IMR-90 (cell line): ENCODE results near the gene RNF151. TPM values are rescaled to one million over a fixed set of nuclear protein-coding genes. Genes with fewer than 3 reads are reported as not detected.
A peak's percentile ranks its signal among the peaks of the same experiment; 100 is the strongest.

Source experiments
- ATAC-seq: fragments of 200-7000 bp; cut with Tn5 transposase; 2 replicates; pipeline ENCODE4 v1.9.1; 2020; ENCODE audit warnings: low read depth, mild to moderate bottlenecking, moderate library complexity
- BruUV-seq: library from RNA; stranded (reverse); fragments of 400-500 nt; replicated peaks from 2 replicates; lab custom pipeline; 2021; lab: Mats Ljungman, UMichigan
- CTCF ChIA-PET: fragments of 300-600 bp; formaldehyde crosslinking; extraction: SDS; loops from one replicate; lab custom pipeline; 2021; ENCODE audit warnings: antibody characterized with exemption; lab: Yijun Ruan, JAX
- POLR2A ChIA-PET: fragments of 300-600 bp; sonication (Branson Sonifier 250); formaldehyde crosslinking; loops from one replicate; lab custom pipeline; 2022; ENCODE audit warnings: antibody characterized with exemption; ENCODE audit not compliant: unreplicated experiment; lab: Charles Lee
- DNase-seq: peaks from one replicate; pipeline ENCODE4 v3.0.0; 2013
- H2AFZ ChIP-seq: replicated peaks from 2 replicates; pipeline ENCODE3; 2013; ENCODE audit warnings: low read length, mild to moderate bottlenecking; ENCODE audit not compliant: poor library complexity
- H2AK5ac ChIP-seq: 2 replicates; pipeline ENCODE4 v1.6.1; 2013; ENCODE audit warnings: low read depth, low read length, inconsistent platforms
- H2AK9ac ChIP-seq: replicated peaks from 2 replicates; pipeline ENCODE3; 2013; ENCODE audit warnings: mild to moderate bottlenecking, low read depth, low read length, moderate library complexity; ENCODE audit not compliant: poor library complexity
- H2BK120ac ChIP-seq: 2 replicates; pipeline ENCODE4 v1.6.1; 2013; ENCODE audit warnings: low read depth, low read length, inconsistent platforms
- H2BK15ac ChIP-seq: 3 replicates; pipeline ENCODE4 v1.6.1; 2013; ENCODE audit warnings: low read depth, low read length, inconsistent platforms
- H2BK20ac ChIP-seq: 2 replicates; pipeline ENCODE4 v1.6.1; 2013; ENCODE audit warnings: low read depth, mild to moderate bottlenecking, inconsistent platforms, low read length, moderate library complexity
- H2BK5ac ChIP-seq: 2 replicates; pipeline ENCODE4 v1.6.1; 2013; ENCODE audit warnings: mild to moderate bottlenecking, low read depth, low read length, inconsistent platforms; ENCODE audit not compliant: poor library complexity, severe bottlenecking
- H3K14ac ChIP-seq: replicated peaks from 2 replicates; pipeline ENCODE4 v1.6.1; 2013; ENCODE audit warnings: low read depth, low read length, inconsistent platforms
- H3K18ac ChIP-seq: 2 replicates; pipeline ENCODE4 v1.6.1; 2013; ENCODE audit warnings: low read depth, low read length, control low read depth
- H3K23ac ChIP-seq: 2 replicates; pipeline ENCODE4 v1.6.1; 2013; ENCODE audit warnings: low read depth, low read length, inconsistent platforms
- H3K27ac ChIP-seq: 2 replicates; pipeline ENCODE4 v1.5.1; 2013; ENCODE audit warnings: mild to moderate bottlenecking, control low read depth, low read length; ENCODE audit not compliant: insufficient read depth
- H3K27me3 ChIP-seq: 2 replicates; pipeline ENCODE4 v1.6.1; 2013; ENCODE audit warnings: low read length; ENCODE audit not compliant: control insufficient read depth, insufficient read depth
- H3K36me3 ChIP-seq: 2 replicates; pipeline ENCODE4 v1.6.1; 2013; ENCODE audit warnings: low read length, mixed read lengths; ENCODE audit not compliant: control insufficient read depth, insufficient read depth
- H3K4ac ChIP-seq: 2 replicates; pipeline ENCODE4 v1.6.1; 2013; ENCODE audit warnings: low read depth, low read length, inconsistent platforms
- H3K4me1 ChIP-seq: 2 replicates; pipeline ENCODE4 v1.6.1; 2013; ENCODE audit warnings: low read length, mixed read lengths; ENCODE audit not compliant: control insufficient read depth, insufficient read depth
- H3K4me2 ChIP-seq: 2 replicates; pipeline ENCODE4 v1.6.1; 2013; ENCODE audit warnings: low read depth, mild to moderate bottlenecking, control low read depth, low read length, moderate library complexity
- H3K4me3 ChIP-seq: 2 replicates; pipeline ENCODE4 v1.5.1; 2013; ENCODE audit warnings: low read depth, mild to moderate bottlenecking, control low read depth, low read length, moderate library complexity; ENCODE audit not compliant: insufficient read depth
- H3K56ac ChIP-seq: 2 replicates; pipeline ENCODE4 v1.6.1; 2013; ENCODE audit warnings: low read length, inconsistent platforms; ENCODE audit not compliant: insufficient read depth; ENCODE audit errors: extremely low read depth
- H3K79me1 ChIP-seq, 2 experiments: 2 replicates each; pipeline ENCODE4 v1.6.1; 2013; ENCODE audit warnings: low read length in 2 of 2, inconsistent platforms in 1 of 2, low read depth in 1 of 2
- H3K9ac ChIP-seq: 2 replicates; pipeline ENCODE4 v1.6.1; 2013; ENCODE audit warnings: low read depth, low read length, control low read depth
- H3K9me1 ChIP-seq: 2 replicates; pipeline ENCODE4 v1.6.1; 2013; ENCODE audit warnings: low read length, inconsistent platforms; ENCODE audit not compliant: insufficient read depth
- H3K9me3 ChIP-seq: 2 replicates; pipeline ENCODE4 v1.6.1; 2013; ENCODE audit warnings: low read length; ENCODE audit not compliant: control insufficient read depth, insufficient read depth
- H4K20me1 ChIP-seq: 2 replicates; pipeline ENCODE4 v1.6.1; 2013; ENCODE audit warnings: low read length, inconsistent platforms; ENCODE audit not compliant: insufficient read depth
- H4K5ac ChIP-seq: 2 replicates; pipeline ENCODE4 v1.6.1; 2013; ENCODE audit warnings: mild to moderate bottlenecking, low read depth, low read length, control low read depth
- H4K8ac ChIP-seq, 2 experiments: 2 replicates each; pipeline ENCODE4 v1.6.1; 2013; ENCODE audit warnings: low read depth in 2 of 2, low read length in 2 of 2, control low read depth in 1 of 2, inconsistent platforms in 1 of 2
- H4K91ac ChIP-seq: 2 replicates; pipeline ENCODE4 v1.6.1; 2013; ENCODE audit warnings: low read depth, low read length, inconsistent platforms; ENCODE audit not compliant: insufficient read depth
- BHLHE40 ChIP-seq: fragments of 150-350 bp; IDR thresholded peaks from 2 replicates; pipeline ENCODE4 v1.6.1; 2016; ENCODE audit warnings: mild to moderate bottlenecking, low read depth, low read length
- CEBPB ChIP-seq: IDR thresholded peaks from 2 replicates; pipeline ENCODE4 v1.6.1; 2012; ENCODE audit warnings: low read depth, low read length, improper control_type of control experiment
- CHD1 ChIP-seq: IDR thresholded peaks from 2 replicates; pipeline ENCODE4 v1.6.1; 2012; ENCODE audit warnings: low read depth, low read length, improper control_type of control experiment
- FOS ChIP-seq: fragments of 150-350 bp; IDR thresholded peaks from 2 replicates; pipeline ENCODE4 v1.6.1; 2016; ENCODE audit warnings: low read depth, low read length
- MAFK ChIP-seq: IDR thresholded peaks from 2 replicates; pipeline ENCODE4 v1.6.1; 2012; ENCODE audit warnings: low read depth, low read length, improper control_type of control experiment
- MAZ ChIP-seq: IDR thresholded peaks from 2 replicates; pipeline ENCODE4 v1.6.1; 2012; ENCODE audit warnings: low read depth, mild to moderate bottlenecking, low read length, improper control_type of control experiment, moderate library complexity, borderline replicate concordance
- MXI1 ChIP-seq: IDR thresholded peaks from 2 replicates; pipeline ENCODE4 v1.6.1; 2012; ENCODE audit warnings: low read depth, mild to moderate bottlenecking, low read length, moderate library complexity, borderline replicate concordance
- POLR2A ChIP-seq: IDR thresholded peaks from 2 replicates; pipeline ENCODE4 v1.6.1; 2012; ENCODE audit warnings: mild to moderate bottlenecking, low read depth, low read length
- RAD21 ChIP-seq: IDR thresholded peaks from 2 replicates; pipeline ENCODE4 v1.6.1; 2012; ENCODE audit warnings: low read length, improper control_type of control experiment
- RCOR1 ChIP-seq: IDR thresholded peaks from 2 replicates; pipeline ENCODE4 v1.6.1; 2012; ENCODE audit warnings: mild to moderate bottlenecking, low read length, improper control_type of control experiment; ENCODE audit not compliant: insufficient replicate concordance
- SMC3 ChIP-seq: fragments of 150-350 bp; IDR thresholded peaks from 2 replicates; pipeline ENCODE4 v1.6.1; 2016; ENCODE audit warnings: low read depth, mild to moderate bottlenecking, antibody characterized with exemption, low read length, moderate library complexity
- WGBS, 2 experiments: methylation state at CpG; one replicate each; pipeline versions ENCODE4 v1.1.5 to v1.1.7; 2013; ENCODE audit warnings: missing lambda C conversion rate in 2 of 2; ENCODE audit not compliant: insufficient read length in 1 of 2; ENCODE audit errors: extremely low coverage in 2 of 2; 5-methylcytosine and 5-hydroxymethylcytosine counted together
- dilution Hi-C: fragments of 300-500 bp; cut with HindIII; formaldehyde crosslinking; loops from one replicate; pipeline ENCODE4 v1.14.3; 2018; ENCODE audit warnings: low sequenced_read_pairs; ENCODE audit not compliant: unreplicated experiment
- in situ Hi-C: fragments of 300-500 bp; cut with MboI; formaldehyde crosslinking; loops from 3 replicates; pipeline ENCODE4 v1.14.3; 2019; ENCODE audit warnings: low sequenced_read_pairs, inconsistent platforms, mixed read lengths
- intact Hi-C: fragments of 100-400 bp; cut with micrococcal nuclease; formaldehyde crosslinking; loops from 2 replicates; pipeline ENCODE4 v1.10.0; 2022
- polyA plus RNA-seq, 3 experiments: library from polyadenylated mRNA; depleted of rRNA; stranded (reverse); fragments of >200 nt; gene quantifications; 2 replicates each; pipeline ENCODE4 v1.2.3, GENCODE V29; 2012; ENCODE audit warnings: low replicate concordance in 1 of 3
- total RNA-seq: library from RNA; depleted of rRNA; stranded (reverse); fragments of >200 nt; gene quantifications from 2 replicates; pipeline ENCODE4 v1.2.3, GENCODE V29; 2012
- TF ChIP-seq, protein P1 (sequence below): fragments of 150-350 bp; IDR thresholded peaks from 2 replicates; pipeline ENCODE4 v1.6.1; 2017; ENCODE audit warnings: mild to moderate bottlenecking, antibody characterized with exemption, low read length, low read depth
- TF ChIP-seq, protein P2 (sequence below): fragments of 150-350 bp; IDR thresholded peaks from 2 replicates; pipeline ENCODE4 v1.6.1; 2016; ENCODE audit warnings: low read depth, mild to moderate bottlenecking, low read length, moderate library complexity, borderline replicate concordance

The RNF151 gene
- total and polyA plus RNA-seq, 2 of the 4 experiments (the other 2 are of a cell fraction), result not detected

DNA sequence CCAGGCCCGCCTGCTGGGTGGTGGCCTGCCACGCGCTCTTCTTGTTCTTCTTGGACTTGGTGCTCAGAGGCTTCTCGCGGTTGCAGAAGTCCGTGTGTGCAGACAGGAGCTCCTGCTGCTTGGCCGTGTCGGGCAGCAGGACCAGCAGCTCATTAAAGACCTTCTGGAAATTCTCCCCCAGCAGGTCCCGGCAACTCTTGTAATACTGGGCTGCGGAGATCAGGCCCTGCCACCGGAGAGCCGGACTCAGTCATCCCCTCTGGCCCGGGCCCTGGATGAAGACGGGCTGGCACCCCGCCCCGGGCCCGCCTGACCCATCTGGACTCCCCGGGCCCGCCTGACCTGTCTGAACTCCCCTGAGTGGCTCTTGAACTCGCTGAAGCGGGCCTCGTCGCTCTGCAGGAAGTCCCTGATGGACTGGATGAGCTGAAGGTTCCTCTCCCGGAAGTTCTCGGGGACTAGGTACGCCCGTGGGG, 31.7 kb downstream of the RNF151 start:
- Histone ChIP-seq H2BK20ac (no peak overlapping the region), H3K9me1 (peaks cover 26% of the 10 kb centered on the region), H3K4me3 (no peak overlapping the region), H3K9ac (no peak overlapping the region), H2BK15ac (no peak overlapping the region), H3K4me2 (no peak overlapping the region), H4K5ac (no peak overlapping the region; the same call in 1 of the 2 replicates), H3K56ac (no peak overlapping the region), H3K9me3 (no peaks in the 10 kb centered on the region), H3K27me3 (no peaks in the 10 kb centered on the region), H3K18ac (no peak overlapping the region), H4K20me1 (peaks cover 33% of the 10 kb centered on the region), H2AK5ac (peak overlapping the region; percentile 85; the same call in 1 of the 2 replicates), H3K4ac (peak overlapping the region; percentile 85), H3K36me3 (peaks cover 52% of the 10 kb centered on the region), H3K79me1 (peaks cover 5 to 55% of the 10 kb centered on the region in 2 experiments), H4K8ac (no peak overlapping the region), H3K23ac (no peak overlapping the region), H4K91ac (no peak overlapping the region), H3K27ac (peak overlapping the region; percentile 88; the same call in 1 of the 2 replicates), H2BK5ac (peak overlapping the region; percentile 96), H2AFZ (no peak overlapping the region), H3K4me1 (peaks cover 20% of the 10 kb centered on the region), H3K14ac (no peak overlapping the region; the same call in 1 of the 2 replicates), H2AK9ac (no peak overlapping the region), H2BK120ac (peak overlapping the region; percentile 76)
- no peak for DNase-seq
- ATAC-seq, result no peak
- POLR2A ChIA-PET, result no interaction called here
- CTCF ChIA-PET, result no interaction called here
- BruUV-seq, result no TSS peak
- dilution Hi-C loops (no loop called here), in situ Hi-C loops (no loop called here), intact Hi-C loops (no loop called here)
- TF ChIP-seq CEBPB, result no peak
- TF ChIP-seq MAFK, result no peak
- no peak for TF ChIP-seq SMC3
- no peak for TF ChIP-seq MAZ
- TF ChIP-seq MXI1, result no peak
- TF ChIP-seq CHD1, result no peak
- TF ChIP-seq, protein P1, sequence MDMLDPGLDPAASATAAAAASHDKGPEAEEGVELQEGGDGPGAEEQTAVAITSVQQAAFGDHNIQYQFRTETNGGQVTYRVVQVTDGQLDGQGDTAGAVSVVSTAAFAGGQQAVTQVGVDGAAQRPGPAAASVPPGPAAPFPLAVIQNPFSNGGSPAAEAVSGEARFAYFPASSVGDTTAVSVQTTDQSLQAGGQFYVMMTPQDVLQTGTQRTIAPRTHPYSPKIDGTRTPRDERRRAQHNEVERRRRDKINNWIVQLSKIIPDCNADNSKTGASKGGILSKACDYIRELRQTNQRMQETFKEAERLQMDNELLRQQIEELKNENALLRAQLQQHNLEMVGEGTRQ, result no peak
- no peak for TF ChIP-seq FOS
- TF ChIP-seq, protein P2, sequence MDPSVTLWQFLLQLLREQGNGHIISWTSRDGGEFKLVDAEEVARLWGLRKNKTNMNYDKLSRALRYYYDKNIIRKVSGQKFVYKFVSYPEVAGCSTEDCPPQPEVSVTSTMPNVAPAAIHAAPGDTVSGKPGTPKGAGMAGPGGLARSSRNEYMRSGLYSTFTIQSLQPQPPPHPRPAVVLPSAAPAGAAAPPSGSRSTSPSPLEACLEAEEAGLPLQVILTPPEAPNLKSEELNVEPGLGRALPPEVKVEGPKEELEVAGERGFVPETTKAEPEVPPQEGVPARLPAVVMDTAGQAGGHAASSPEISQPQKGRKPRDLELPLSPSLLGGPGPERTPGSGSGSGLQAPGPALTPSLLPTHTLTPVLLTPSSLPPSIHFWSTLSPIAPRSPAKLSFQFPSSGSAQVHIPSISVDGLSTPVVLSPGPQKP, result no peak
- TF ChIP-seq RCOR1, result no peak
- TF ChIP-seq POLR2A, result no peak
- TF ChIP-seq RAD21, result no peak
- no peak for TF ChIP-seq BHLHE40
- 96% methylated on average over 22 of the region's 27 CpGs; no CpG with 5 or more reads in 1 of the 2 experiments for WGBS, 2 experiments
